ENCODE data around the gene POMT2. TPM values are rescaled to one million over a fixed set of nuclear protein-coding genes. Genes with fewer than 3 reads are reported as not detected.

POMT2 gene
- total RNA-seq, 1 donor from 2014 or later: 34.7 TPM

DNA sequence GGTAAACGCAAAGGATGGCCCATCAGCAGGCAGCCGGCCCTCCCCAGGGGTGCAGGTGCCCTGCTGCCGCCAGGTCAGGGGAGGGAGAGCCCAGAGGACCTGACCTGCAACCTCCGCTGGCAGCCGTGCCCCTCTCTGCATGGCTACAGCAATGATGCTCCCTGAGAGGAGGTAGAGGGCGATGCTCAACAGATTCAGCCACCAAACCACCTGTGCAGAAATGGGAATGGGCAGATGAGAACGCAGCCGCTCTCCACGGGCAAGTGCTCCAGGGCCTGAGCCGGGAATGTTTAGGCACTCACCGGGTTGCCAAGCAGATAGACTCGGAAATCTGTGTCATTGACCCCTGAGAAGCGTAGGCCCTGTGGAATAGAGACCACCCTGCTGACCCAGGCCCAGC is 41.0 kb downstream of the POMT2 start:
- no peak overlapping the region for H3K4me3 Mint-ChIP-seq (ENCODE audit: unreplicated experiment)
- H3K9me3 Mint-ChIP-seq (ENCODE audit: low read depth): no peaks in the 10 kb centered on the region
- DNase-seq (ENCODE audit: low spot score): peak; percentile 54
- H3K4me1 Mint-ChIP-seq (ENCODE audit: low read depth): no peaks in the 10 kb centered on the region
- no peaks in the 10 kb centered on the region for H3K27me3 Mint-ChIP-seq (ENCODE audit: low read depth)
- H3K36me3 Mint-ChIP-seq (ENCODE audit: low read depth): peaks cover 24% of the 10 kb centered on the region
- no peak overlapping the region for H3K27ac Mint-ChIP-seq (ENCODE audit: unreplicated experiment)
- TF ChIP-seq, protein P1, sequence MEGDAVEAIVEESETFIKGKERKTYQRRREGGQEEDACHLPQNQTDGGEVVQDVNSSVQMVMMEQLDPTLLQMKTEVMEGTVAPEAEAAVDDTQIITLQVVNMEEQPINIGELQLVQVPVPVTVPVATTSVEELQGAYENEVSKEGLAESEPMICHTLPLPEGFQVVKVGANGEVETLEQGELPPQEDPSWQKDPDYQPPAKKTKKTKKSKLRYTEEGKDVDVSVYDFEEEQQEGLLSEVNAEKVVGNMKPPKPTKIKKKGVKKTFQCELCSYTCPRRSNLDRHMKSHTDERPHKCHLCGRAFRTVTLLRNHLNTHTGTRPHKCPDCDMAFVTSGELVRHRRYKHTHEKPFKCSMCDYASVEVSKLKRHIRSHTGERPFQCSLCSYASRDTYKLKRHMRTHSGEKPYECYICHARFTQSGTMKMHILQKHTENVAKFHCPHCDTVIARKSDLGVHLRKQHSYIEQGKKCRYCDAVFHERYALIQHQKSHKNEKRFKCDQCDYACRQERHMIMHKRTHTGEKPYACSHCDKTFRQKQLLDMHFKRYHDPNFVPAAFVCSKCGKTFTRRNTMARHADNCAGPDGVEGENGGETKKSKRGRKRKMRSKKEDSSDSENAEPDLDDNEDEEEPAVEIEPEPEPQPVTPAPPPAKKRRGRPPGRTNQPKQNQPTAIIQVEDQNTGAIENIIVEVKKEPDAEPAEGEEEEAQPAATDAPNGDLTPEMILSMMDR (IDR thresholded peaks at IDR 0.05): no peak

DNA sequence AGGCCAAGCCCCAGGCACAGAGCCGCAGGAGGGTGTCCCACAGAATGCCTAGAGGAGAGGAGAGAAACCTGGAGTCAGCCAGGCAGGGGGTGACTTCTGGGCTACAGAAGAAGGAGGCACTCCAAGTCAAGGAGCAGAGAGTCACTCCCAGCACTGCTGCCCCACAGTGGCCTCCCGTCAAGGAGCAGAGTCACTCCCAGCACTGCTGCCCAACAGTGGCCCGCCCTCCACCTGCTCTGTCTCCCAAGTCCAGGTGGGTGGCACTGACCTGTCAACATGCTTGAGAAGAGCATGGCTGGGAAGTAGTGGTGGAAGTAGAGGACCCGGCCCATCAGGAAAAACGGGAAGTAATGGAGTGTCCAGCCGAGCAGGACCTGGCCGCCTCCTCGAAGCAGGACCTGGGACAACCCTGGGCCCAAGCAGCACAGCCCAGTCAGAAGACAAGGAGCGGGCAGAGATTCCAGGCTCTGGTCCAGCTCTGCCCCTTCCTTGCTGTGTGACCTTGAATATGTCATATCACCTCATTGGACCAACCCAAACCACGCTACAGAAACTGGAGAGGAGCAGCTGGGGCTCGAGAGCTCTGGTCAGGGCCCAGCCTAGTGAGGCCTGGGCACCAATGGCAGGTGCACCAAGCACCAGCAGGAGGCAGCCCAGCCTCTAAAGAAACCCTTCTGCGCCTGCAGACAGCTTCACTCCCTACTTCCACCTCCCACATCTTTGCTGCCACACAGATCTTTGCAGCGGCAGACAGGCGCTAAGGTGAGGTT is 42.0 kb downstream of the POMT2 start:
- H3K4me1 Mint-ChIP-seq (ENCODE audit: low read depth): no peaks in the 10 kb centered on the region
- DNase-seq (ENCODE audit: low spot score): peak; percentile 79
- peaks cover 18% of the 10 kb centered on the region for H3K36me3 Mint-ChIP-seq (ENCODE audit: low read depth)
- H3K9me3 Mint-ChIP-seq (ENCODE audit: low read depth): no peaks in the 10 kb centered on the region
- TF ChIP-seq, protein P1 (IDR thresholded peaks at IDR 0.05): no peak
- H3K27me3 Mint-ChIP-seq (ENCODE audit: low read depth): no peaks in the 10 kb centered on the region
- H3K4me3 Mint-ChIP-seq (ENCODE audit: unreplicated experiment): no peak overlapping the region
- H3K27ac Mint-ChIP-seq (ENCODE audit: unreplicated experiment): no peak overlapping the region

DNA sequence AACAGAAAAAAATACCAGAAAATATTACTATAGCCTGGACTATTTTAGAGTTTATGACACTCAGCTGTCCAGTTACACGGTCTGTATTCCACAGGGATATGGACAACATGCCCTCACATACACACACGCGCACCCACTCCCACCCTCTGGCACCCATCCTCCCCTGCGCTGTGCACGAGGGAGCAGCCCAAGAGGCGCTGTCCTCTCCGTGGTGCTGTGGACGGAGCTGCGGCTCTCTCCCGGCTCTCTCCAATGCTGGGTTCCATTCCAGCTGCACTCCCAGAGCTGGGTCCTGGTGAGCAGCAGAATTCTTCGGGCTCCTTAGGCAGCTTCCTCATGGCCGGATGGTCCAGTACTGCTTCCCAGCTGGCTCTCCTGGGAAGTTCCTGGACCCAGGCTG is 43.7 kb downstream of the POMT2 start:
- Mint-ChIP-seq H3K27me3 (ENCODE audit: low read depth) (peaks cover 9% of the 10 kb centered on the region), H3K4me1 (ENCODE audit: low read depth) (no peaks in the 10 kb centered on the region), H3K36me3 (ENCODE audit: low read depth) (peaks cover 18% of the 10 kb centered on the region), H3K4me3 (ENCODE audit: unreplicated experiment) (no peak overlapping the region), H3K9me3 (ENCODE audit: low read depth) (no peaks in the 10 kb centered on the region), H3K27ac (ENCODE audit: unreplicated experiment) (no peak overlapping the region)
- TF ChIP-seq, protein P1 (IDR thresholded peaks at IDR 0.05): no peak
- DNase-seq (ENCODE audit: low spot score): no peak

DNA sequence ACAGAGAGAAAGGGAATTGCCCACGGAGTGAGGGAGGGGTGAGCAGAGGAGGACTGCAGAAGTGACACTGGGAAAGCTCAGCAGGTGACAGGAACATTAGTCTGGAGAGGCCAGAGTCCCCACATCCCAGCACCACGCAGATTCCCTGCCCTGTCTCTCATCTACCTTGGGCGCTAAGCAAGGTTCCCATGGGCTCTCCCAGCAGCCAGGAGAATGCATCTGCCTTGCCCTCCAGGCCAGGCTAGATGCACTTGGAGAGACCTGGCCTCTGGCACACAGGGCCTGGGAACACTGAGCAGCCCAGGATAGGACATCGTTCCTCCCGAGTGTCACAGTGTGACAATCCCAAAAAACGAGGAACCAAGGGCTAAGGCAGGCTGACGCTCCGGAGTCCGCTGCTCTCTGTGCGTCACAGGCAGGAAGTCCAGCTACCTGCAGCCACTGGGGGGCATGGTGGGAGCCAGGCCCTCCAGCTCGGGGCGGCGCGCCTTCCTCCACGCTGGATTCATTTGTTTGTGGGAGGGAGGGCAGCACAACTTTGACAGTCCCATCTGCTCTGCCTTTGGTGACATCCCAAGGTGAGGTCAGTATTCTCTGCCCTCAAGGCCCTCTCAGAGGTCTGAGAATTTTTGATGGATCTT is 44.3 kb downstream of the POMT2 start:
- H3K9me3 Mint-ChIP-seq (ENCODE audit: low read depth): no peaks in the 10 kb centered on the region
- no peak overlapping the region for H3K27ac Mint-ChIP-seq (ENCODE audit: unreplicated experiment)
- no peak for DNase-seq (ENCODE audit: low spot score)
- no peak overlapping the region for H3K4me3 Mint-ChIP-seq (ENCODE audit: unreplicated experiment)
- TF ChIP-seq, protein P1 (IDR thresholded peaks at IDR 0.05): no peak
- peaks cover 18% of the 10 kb centered on the region for H3K36me3 Mint-ChIP-seq (ENCODE audit: low read depth)
- peaks cover under 1% of the 10 kb centered on the region for H3K4me1 Mint-ChIP-seq (ENCODE audit: low read depth)
- H3K27me3 Mint-ChIP-seq (ENCODE audit: low read depth): peaks cover 13% of the 10 kb centered on the region

DNA sequence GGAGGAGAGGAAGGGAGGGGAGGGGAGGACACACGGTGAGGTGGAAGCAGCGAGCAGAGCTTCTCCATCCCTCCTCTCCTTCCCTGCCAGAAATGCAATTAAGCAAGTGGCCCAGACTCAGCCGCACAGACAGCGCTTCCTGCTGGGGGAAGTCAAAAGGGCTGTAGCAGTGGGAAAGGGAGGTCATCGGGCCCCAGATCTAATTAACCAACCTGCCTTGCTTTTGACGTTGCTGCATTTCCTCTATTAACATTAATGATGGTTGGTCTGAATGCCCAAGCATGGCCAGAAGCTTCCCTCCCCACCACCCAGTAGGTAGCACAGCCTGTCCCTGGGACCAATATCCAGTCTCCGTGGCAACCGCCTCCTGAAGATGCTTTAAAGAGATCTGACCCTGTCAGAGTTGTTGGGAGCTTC is 45.1 kb downstream of the POMT2 start:
- TF ChIP-seq, protein P1 (IDR thresholded peaks at IDR 0.05): no peak
- Mint-ChIP-seq H3K36me3 (ENCODE audit: low read depth) (peaks cover 18% of the 10 kb centered on the region), H3K4me1 (ENCODE audit: low read depth) (peaks cover 4% of the 10 kb centered on the region), H3K4me3 (ENCODE audit: unreplicated experiment) (no peak overlapping the region), H3K9me3 (ENCODE audit: low read depth) (no peaks in the 10 kb centered on the region), H3K27ac (ENCODE audit: unreplicated experiment) (no peak overlapping the region), H3K27me3 (ENCODE audit: low read depth) (peaks cover 16% of the 10 kb centered on the region)
- DNase-seq (ENCODE audit: low spot score): no peak

Data from chondrocyte (in vitro differentiated cells).